MCF 10A (cell line): ENCODE measurements around the gene TMEM121. TPM values are rescaled to one million over a fixed set of nuclear protein-coding genes. Genes with fewer than 3 reads are reported as not detected.
"Not testable (repeated sequence)": the region's sequence is repeated elsewhere in the genome, so short reads cannot be mapped to it uniquely, and the experiment has no call there.

Experiments
- BruUV-seq: library from RNA; stranded (reverse); fragments of 400-500 nt; replicated peaks from 2 replicates; lab custom pipeline; 2021; lab: Mats Ljungman, UMichigan
- CTCF ChIA-PET: fragments of 300-600 bp; sonication (Branson Sonifier 250); formaldehyde crosslinking; extraction: SDS; loops from one replicate; lab custom pipeline; 2021; ENCODE audit warnings: antibody characterized with exemption, inconsistent platforms; lab: Yijun Ruan, JAX
- POLR2A ChIA-PET: fragments of 300-600, 350-650 bp; sonication (Branson Sonifier 250); formaldehyde crosslinking; extraction: SDS; loops from one replicate; lab custom pipeline; 2020; ENCODE audit warnings: antibody characterized with exemption, inconsistent platforms; lab: Yijun Ruan, JAX
- DNase-seq: peaks from one replicate; pipeline ENCODE4 v3.0.0-alpha.2; 2018; ENCODE audit not compliant: unreplicated experiment
- H3K27ac Mint-ChIP-seq: one replicate; pipeline ENCODE4 v1.8.0; 2022; ENCODE audit warnings: mild to moderate bottlenecking, low read depth, mixed read lengths; ENCODE audit not compliant: unreplicated experiment
- H3K27me3 Mint-ChIP-seq: one replicate; pipeline ENCODE4 v1.8.0; 2022; ENCODE audit warnings: mixed read lengths; ENCODE audit not compliant: insufficient read depth, unreplicated experiment
- H3K36me3 Mint-ChIP-seq: one replicate; pipeline ENCODE4 v1.8.0; 2022; ENCODE audit warnings: mild to moderate bottlenecking, moderate library complexity, mixed read lengths; ENCODE audit not compliant: insufficient read depth, unreplicated experiment
- H3K4me1 Mint-ChIP-seq: one replicate; pipeline ENCODE4 v1.8.0; 2022; ENCODE audit warnings: mixed read lengths; ENCODE audit not compliant: insufficient read depth, unreplicated experiment
- H3K4me3 Mint-ChIP-seq: one replicate; pipeline ENCODE4 v1.8.0; 2022; ENCODE audit warnings: mild to moderate bottlenecking, moderate library complexity, mixed read lengths; ENCODE audit not compliant: unreplicated experiment
- H3K9me3 Mint-ChIP-seq: one replicate; pipeline ENCODE4 v1.8.0; 2022; ENCODE audit warnings: mixed read lengths; ENCODE audit not compliant: unreplicated experiment
- CTCF ChIP-seq: fragments of 200-600 bp; IDR thresholded peaks from one replicate; pipeline ENCODE4 v1.8.0; 2022; ENCODE audit warnings: antibody characterized with exemption, mild to moderate bottlenecking; ENCODE audit not compliant: unreplicated experiment
- intact Hi-C: fragments of 100-400 bp; cut with micrococcal nuclease; formaldehyde crosslinking; loops from 2 replicates; pipeline ENCODE4 v1.14.1; 2022
- total RNA-seq: library from RNA; stranded (reverse); gene quantifications from 2 replicates; pipeline ENCODE4 v1.2.3, GENCODE V29; 2022

Gene TMEM121
- total RNA-seq, 1 experiment from 2014 or later, result 0.68 TPM

GRCh38 chr14:105554523-105554922 lies 28.1 kb downstream of the TMEM121 start:
- TF ChIP-seq CTCF, result no peak
- no peak overlapping the region for H3K27ac Mint-ChIP-seq
- POLR2A ChIA-PET, result no interaction called here
- peaks cover 27% of the 10 kb centered on the region for H3K27me3 Mint-ChIP-seq
- intact Hi-C loops, result loop anchor here (10.0 kb wide), 1 partner anchor 390 kb away; no protein-coding TSS in a partner anchor
- no peaks in the 10 kb centered on the region for H3K4me1 Mint-ChIP-seq
- no TSS peak for BruUV-seq
- no peak overlapping the region for H3K4me3 Mint-ChIP-seq
- no peaks in the 10 kb centered on the region for H3K36me3 Mint-ChIP-seq
- no peak for DNase-seq
- CTCF ChIA-PET, result interaction anchor here (0.6 kb wide), 1 partner anchor 9 kb away, joined by 3 read pairs; no protein-coding TSS in a partner anchor
- H3K9me3 Mint-ChIP-seq, result no peaks in the 10 kb centered on the region

- H3K4me1 Mint-ChIP-seq, BruUV-seq, H3K4me3 Mint-ChIP-seq, POLR2A ChIA-PET, H3K36me3 Mint-ChIP-seq, H3K27me3 Mint-ChIP-seq, H3K9me3 Mint-ChIP-seq, H3K27ac Mint-ChIP-seq, DNase-seq: not testable (repeated sequence)
- CTCF ChIA-PET, result interaction anchor here (0.6 kb wide), 1 partner anchor 21 kb away, joined by 3 read pairs; no protein-coding TSS in a partner anchor
- intact Hi-C loops, result loop anchor here (10.0 kb wide), 1 partner anchor 387 kb away; no protein-coding TSS in a partner anchor
Measured at GRCh38 chr14:105557671-105558070, 31.3 kb downstream of the TMEM121 start.

DNA sequence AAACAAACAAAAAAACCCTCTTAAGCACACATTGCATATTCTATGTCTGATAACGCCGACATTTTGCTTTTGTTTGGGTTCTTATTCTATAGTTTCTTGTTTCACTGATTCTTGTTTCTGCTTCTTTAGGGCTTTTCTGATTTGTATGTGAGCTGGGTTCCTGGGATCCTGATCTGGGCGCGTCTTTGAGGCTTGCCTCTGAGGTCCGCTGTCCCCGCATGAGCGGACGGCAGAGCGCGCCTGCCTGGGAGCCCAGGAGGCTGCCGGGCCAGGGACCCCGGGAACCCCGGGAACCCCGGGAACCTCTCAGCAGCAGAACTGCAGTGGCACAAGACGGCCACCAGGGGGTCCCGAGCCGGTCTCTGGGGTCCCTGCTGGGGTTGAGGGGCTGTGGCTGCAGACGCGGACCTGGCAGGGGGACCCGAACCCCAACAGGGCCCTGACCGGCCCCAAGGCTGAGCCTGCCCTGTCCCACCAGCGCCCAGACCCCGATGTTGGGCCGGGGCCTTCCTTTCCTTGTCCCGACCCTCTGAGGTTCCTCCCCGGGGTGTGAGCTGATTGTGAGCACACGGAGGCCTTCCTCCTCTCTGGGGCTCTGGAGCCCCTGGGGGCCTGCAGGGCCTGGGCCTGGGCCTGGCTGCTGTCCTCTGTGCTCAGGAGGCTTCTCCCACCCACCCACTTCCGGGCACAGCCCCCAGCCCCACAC lies 32.2 kb downstream of the TMEM121 start:
- H3K4me3 Mint-ChIP-seq, H3K27me3 Mint-ChIP-seq, BruUV-seq, POLR2A ChIA-PET, H3K4me1 Mint-ChIP-seq, H3K27ac Mint-ChIP-seq, DNase-seq, H3K36me3 Mint-ChIP-seq: not testable (repeated sequence)
- peak; percentile 40 for TF ChIP-seq CTCF
- peaks cover 13% of the 10 kb centered on the region for H3K9me3 Mint-ChIP-seq
- CTCF ChIA-PET, result interaction anchor here (0.6 to 0.7 kb wide), 2 partner anchors 64 to 604 kb away, joined by 3 to 4 read pairs; no protein-coding TSS in a partner anchor
- intact Hi-C loops, result loop anchor here (10.0 kb wide), 1 partner anchor 386 kb away; no protein-coding TSS in a partner anchor

GRCh38 chr14:105559384-105560047 lies 33.1 kb downstream of the TMEM121 start:
- POLR2A ChIA-PET, result not testable (repeated sequence)

GRCh38 chr14:105560048-105560669 lies 33.8 kb downstream of the TMEM121 start:
- CTCF ChIA-PET, intact Hi-C loops, POLR2A ChIA-PET, DNase-seq, H3K4me1 Mint-ChIP-seq, H3K4me3 Mint-ChIP-seq, H3K36me3 Mint-ChIP-seq, H3K27me3 Mint-ChIP-seq, H3K27ac Mint-ChIP-seq, BruUV-seq: not testable (repeated sequence)
- peaks cover 13% of the 10 kb centered on the region for H3K9me3 Mint-ChIP-seq

More at GRCh38 chr14:105559384-105560047, 33.1 kb downstream of the TMEM121 start:
- H3K27ac Mint-ChIP-seq, H3K4me3 Mint-ChIP-seq, BruUV-seq, H3K4me1 Mint-ChIP-seq, H3K27me3 Mint-ChIP-seq, H3K36me3 Mint-ChIP-seq, DNase-seq: not testable (repeated sequence)
- CTCF ChIA-PET, result interaction anchor here (0.6 to 0.7 kb wide), 2 partner anchors 63 to 603 kb away, joined by 3 to 4 read pairs; no protein-coding TSS in a partner anchor
- intact Hi-C loops, result loop anchor here (10.0 kb wide), 1 partner anchor 385 kb away; no protein-coding TSS in a partner anchor
- peaks cover 13% of the 10 kb centered on the region for H3K9me3 Mint-ChIP-seq

DNA sequence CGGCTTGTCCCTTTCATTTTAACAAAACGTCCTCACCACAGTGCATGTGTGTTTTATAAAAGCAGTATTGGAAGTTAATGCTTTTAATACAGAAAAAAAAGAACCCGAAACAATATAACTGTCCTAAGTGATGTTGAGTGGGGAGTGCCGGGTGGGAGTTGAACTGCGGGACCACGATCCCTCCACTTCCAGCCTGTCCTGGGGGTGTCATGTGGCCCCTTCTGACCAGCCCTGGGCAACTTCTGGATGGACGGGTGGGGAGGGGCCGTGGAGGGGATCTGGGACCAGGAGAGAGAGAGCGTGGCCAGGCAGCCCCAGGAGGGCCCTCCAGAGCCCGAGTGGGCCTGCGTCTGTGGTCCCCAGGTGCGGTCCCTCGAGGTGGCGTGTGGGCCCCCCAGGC lies 35.0 kb downstream of the TMEM121 start:
- POLR2A ChIA-PET, H3K4me3 Mint-ChIP-seq: not testable (repeated sequence)

More for the DNA sequence above, 35.0 kb downstream of the TMEM121 start:
- H3K27me3 Mint-ChIP-seq, BruUV-seq, intact Hi-C loops, CTCF ChIA-PET, H3K4me1 Mint-ChIP-seq, DNase-seq, H3K27ac Mint-ChIP-seq, H3K36me3 Mint-ChIP-seq: not testable (repeated sequence)
- peaks cover 13% of the 10 kb centered on the region for H3K9me3 Mint-ChIP-seq
